Measurements from ENCODE around the gene TFPI.
"Not testable (repeated sequence)": the region's sequence is repeated elsewhere in the genome, so short reads cannot be mapped to it uniquely, and the experiment has no call there.

TFPI gene

GRCh38 chr2:187554011-187554703, at the start of gene TFPI:
Gene TFPI (minus strand): TSS chr2:187554435. CDS start chr2:187503768, 50,667 bp downstream.
- DNase-seq (ENCODE audit: low spot score), result peak; percentile 62

- no peak for DNase-seq (ENCODE audit: low spot score)
Observed at GRCh38 chr2:187594801-187595200, 40.6 kb upstream of the TFPI start.

- DNase-seq (ENCODE audit: low spot score), result no peak
Observed at GRCh38 chr2:187593697-187594096, 39.5 kb upstream of the TFPI start.

- DNase-seq (ENCODE audit: low spot score), result no peak
Observed at GRCh38 chr2:187593098-187593497, 38.9 kb upstream of the TFPI start.

GRCh38 chr2:187590175-187590574, 35.9 kb upstream of the TFPI start:
- no peak for DNase-seq (ENCODE audit: low spot score)

GRCh38 chr2:187586011-187586641, 31.9 kb upstream of the TFPI start:
- DNase-seq (ENCODE audit: low spot score), result peak; percentile 13

- peak; percentile 34 for DNase-seq (ENCODE audit: low spot score)
Observed at GRCh38 chr2:187581125-187581896, 27.1 kb upstream of the TFPI start.

- DNase-seq (ENCODE audit: low spot score), result peak; percentile 62
Observed at GRCh38 chr2:187580462-187581124, 26.4 kb upstream of the TFPI start.

GRCh38 chr2:187577310-187577709, 23.1 kb upstream of the TFPI start:
- no peak for DNase-seq (ENCODE audit: low spot score)

- no peak for DNase-seq (ENCODE audit: low spot score)
Observed at GRCh38 chr2:187576906-187577305, 22.7 kb upstream of the TFPI start.

- no peak for DNase-seq (ENCODE audit: low spot score)
Observed at GRCh38 chr2:187575751-187576067, 21.5 kb upstream of the TFPI start.

GRCh38 chr2:187574969-187575750, 20.9 kb upstream of the TFPI start:
- no peak for DNase-seq (ENCODE audit: low spot score)

- no peak for DNase-seq (ENCODE audit: low spot score)
Observed at GRCh38 chr2:187573722-187574121, 19.5 kb upstream of the TFPI start.

GRCh38 chr2:187571996-187572395, 17.8 kb upstream of the TFPI start:
- not testable (repeated sequence) for DNase-seq (ENCODE audit: low spot score)

- DNase-seq (ENCODE audit: low spot score), result no peak
Observed at GRCh38 chr2:187569571-187569970, 15.3 kb upstream of the TFPI start.

GRCh38 chr2:187569042-187569441, 14.8 kb upstream of the TFPI start:
- DNase-seq (ENCODE audit: low spot score), result no peak

GRCh38 chr2:187567126-187567525, 12.9 kb upstream of the TFPI start:
- DNase-seq (ENCODE audit: low spot score), result peak; percentile 54

- no peak for DNase-seq (ENCODE audit: low spot score)
Observed at GRCh38 chr2:187566712-187567111, 12.5 kb upstream of the TFPI start.

- no peak for DNase-seq (ENCODE audit: low spot score)
Observed at GRCh38 chr2:187566266-187566665, 12.0 kb upstream of the TFPI start.

- not testable (repeated sequence) for DNase-seq (ENCODE audit: low spot score)
Observed at GRCh38 chr2:187565618-187566017, 11.4 kb upstream of the TFPI start.

- not testable (repeated sequence) for DNase-seq (ENCODE audit: low spot score)
Observed at GRCh38 chr2:187556493-187556892, 2.3 kb upstream of the TFPI start.

GRCh38 chr2:187554704-187555082, 458 bp upstream of the TFPI start:
- DNase-seq (ENCODE audit: low spot score), result no peak

All from GM03348 (cell line).